HepG2 (cell line): ENCODE results near the gene PPP1R14D. TPM values are rescaled to one million over a fixed set of nuclear protein-coding genes. Genes with fewer than 3 reads are reported as not detected.

Source experiments
- ATAC-seq: fragments of 200-7000 bp; cut with Tn5 transposase; 3 replicates; pipeline ENCODE4 v1.9.1; 2020; ENCODE audit warnings: mild to moderate bottlenecking, moderate library complexity
- BruUV-seq: library from RNA; stranded (reverse); fragments of 400-500 nt; replicated peaks from 2 replicates; lab custom pipeline; 2021; lab: Mats Ljungman, UMichigan
- CTCF ChIA-PET: fragments of 300-600 bp; formaldehyde crosslinking; extraction: SDS; loops from one replicate; lab custom pipeline; 2021; ENCODE audit warnings: low total read pairs, inconsistent platforms, low intra/inter-chr PET ratio; lab: Yijun Ruan, JAX
- POLR2A ChIA-PET: fragments of 350-600 bp; sonication (Branson Sonifier 250); formaldehyde crosslinking; loops from one replicate; lab custom pipeline; 2020; ENCODE audit warnings: antibody characterized with exemption, inconsistent platforms; lab: Yijun Ruan, JAX
- DNase-seq: peaks from one replicate; pipeline ENCODE4 v3.0.0-alpha.2; 2015; ENCODE audit warnings: low spot score
- FAIRE-seq: peaks from 3 replicates; lab custom pipeline; 2011; peaks lifted over from hg19 to GRCh38; lab: Jason Lieb, UNC
- H2AFZ ChIP-seq: one replicate; pipeline ENCODE4 v1.6.1; 2011; ENCODE audit warnings: low read length, inconsistent platforms
- H3K27ac ChIP-seq: fragments of 300-600 bp; 3 replicates; pipeline ENCODE4 v1.8.0; 2011; ENCODE audit warnings: mixed run types, mild to moderate bottlenecking, mixed read lengths, low read length, inconsistent platforms; ENCODE audit not compliant: insufficient read depth; ENCODE audit errors: extremely low read length
- H3K27me3 ChIP-seq, 2 experiments: fragments of 200-600 bp in 1 of 2; 2 replicates in 1 of 2; 3 replicates in 1 of 2; pipeline versions ENCODE4 v1.6.0 to v1.8.0; 2011; ENCODE audit warnings: low read length in 2 of 2, mild to moderate bottlenecking in 2 of 2, moderate library complexity in 2 of 2, inconsistent platforms in 1 of 2; ENCODE audit not compliant: insufficient read depth in 2 of 2, control insufficient read depth in 1 of 2
- H3K36me3 ChIP-seq, 2 experiments: fragments of 200-600 bp in 1 of 2; replicated peaks in 1 of 2; 2 replicates in 1 of 2; 3 replicates in 1 of 2; pipeline versions ENCODE4 v1.5.1 to v1.8.0; 2011; ENCODE audit warnings: low read length in 2 of 2, inconsistent platforms in 1 of 2; ENCODE audit not compliant: insufficient read depth in 2 of 2, control insufficient read depth in 1 of 2
- H3K4me1 ChIP-seq: 2 replicates; pipeline ENCODE4 v1.5.1; 2012; ENCODE audit warnings: low read length, inconsistent platforms; ENCODE audit not compliant: insufficient read depth
- H3K4me2 ChIP-seq: 2 replicates; pipeline ENCODE4 v1.6.0; 2011; ENCODE audit warnings: low read depth, low read length, inconsistent platforms
- H3K4me3 ChIP-seq, 3 experiments: fragments of 200-600 bp in 1 of 3; sonication (generic), shearing (Covaris generic) in 1 of 3; replicated peaks in 1 of 3; 2 replicates each; pipeline ENCODE4 v1.5.1; 2011 to 2016; ENCODE audit warnings: low read length in 3 of 3, inconsistent platforms in 2 of 3, low read depth in 2 of 3, mild to moderate bottlenecking in 2 of 3, control low read depth in 1 of 3, mixed read lengths in 1 of 3; ENCODE audit not compliant: insufficient read depth in 1 of 3
- H3K79me2 ChIP-seq: one replicate; pipeline ENCODE4 v1.6.1; 2011; ENCODE audit warnings: low read length, inconsistent platforms; ENCODE audit not compliant: insufficient read depth
- H3K9ac ChIP-seq: 2 replicates; pipeline ENCODE4 v1.6.0; 2011; ENCODE audit warnings: mild to moderate bottlenecking, low read depth, low read length, inconsistent platforms; ENCODE audit not compliant: insufficient read depth
- H3K9me3 ChIP-seq: 2 replicates; pipeline ENCODE4 v1.5.1; 2012; ENCODE audit warnings: mild to moderate bottlenecking, low read length
- H4K20me1 ChIP-seq: 2 replicates; pipeline ENCODE4 v1.6.0; 2011; ENCODE audit warnings: inconsistent platforms, mild to moderate bottlenecking, low read length, moderate library complexity; ENCODE audit not compliant: insufficient read depth
- CREB1 ChIP-seq, 2 experiments: fragments of 450-650 bp in 1 of 2; IDR thresholded peaks; 2 replicates each; pipeline ENCODE4 v1.6.1; 2016 to 2017; ENCODE audit warnings: control low read depth in 1 of 2, mild to moderate bottlenecking in 1 of 2, missing compliant biosample characterization in 1 of 2, missing genetic modification characterization in 1 of 2
- GLMP ChIP-seq: sonication (generic); formaldehyde crosslinking; IDR thresholded peaks from 2 replicates; pipeline ENCODE4 v1.9.0; 2021; ENCODE audit warnings: missing genetic modification reagents, mild to moderate bottlenecking, borderline replicate concordance
- GMEB2 ChIP-seq: IDR thresholded peaks from 2 replicates; pipeline ENCODE4 v1.6.1; 2016; ENCODE audit warnings: missing biosample characterization, missing genetic modification reagents, low read depth
- HNRNPUL1 ChIP-seq: fragments of 200-400 bp; formaldehyde crosslinking; IDR thresholded peaks from 2 replicates; pipeline ENCODE4 v1.6.1; 2017; ENCODE audit warnings: low read depth, mild to moderate bottlenecking, low read length, moderate library complexity
- IKZF4 ChIP-seq: sonication (generic); formaldehyde crosslinking; IDR thresholded peaks from 2 replicates; pipeline ENCODE4 v1.5.1; 2020; ENCODE audit warnings: borderline replicate concordance, mild to moderate bottlenecking, low read depth, missing genetic modification reagents; ENCODE audit errors: not compliant biosample characterization
- PRDM15 ChIP-seq: sonication (generic); formaldehyde crosslinking; IDR thresholded peaks from 2 replicates; pipeline ENCODE4 v1.4.0; 2020; ENCODE audit warnings: missing genetic modification reagents
- RAD21 ChIP-seq: fragments of 450-650 bp; formaldehyde crosslinking; IDR thresholded peaks from 2 replicates; pipeline ENCODE4 v1.5.0; 2020; ENCODE audit warnings: mild to moderate bottlenecking
- SRY ChIP-seq: sonication (generic); formaldehyde crosslinking; IDR thresholded peaks from 2 replicates; pipeline ENCODE4 v1.8.0; 2022; ENCODE audit warnings: mild to moderate bottlenecking, missing genetic modification reagents
- SYNCRIP ChIP-seq: fragments of 200-400 bp; formaldehyde crosslinking; IDR thresholded peaks from 2 replicates; pipeline ENCODE4 v1.6.1; 2018; ENCODE audit warnings: mild to moderate bottlenecking, low read depth, low read length; ENCODE audit not compliant: insufficient read depth
- WGBS: methylation state at CpG from one replicate; pipeline ENCODE4 v1.1.6; 2017; ENCODE audit warnings: low lambda C conversion rate; 5-methylcytosine and 5-hydroxymethylcytosine counted together
- in situ Hi-C: cut with HindIII; loops from 2 replicates; pipeline ENCODE4 v1.10.0; 2017; ENCODE audit warnings: low pct_unique_long_range_greater_than_20kb; ENCODE audit not compliant: extremely low pct_ligation_motif_present
- intact Hi-C: fragments of 100-400 bp; cut with micrococcal nuclease; formaldehyde crosslinking; loops from one replicate; pipeline ENCODE4 v1.10.0; 2022; ENCODE audit not compliant: unreplicated experiment
- polyA plus RNA-seq, 8 experiments: library from polyadenylated mRNA; depleted of rRNA in 3 of 8; stranded (reverse) in 7 of 8; unstranded in 1 of 8; fragments of >200 nt; fragmentation: Illumina TruSeq in 4 of 8; extraction: Trizol in 4 of 8; gene quantifications; 2 replicates each; pipeline versions ENCODE4 v1.2.1 to v1.2.3, GENCODE V29; 2011 to 2016; ENCODE audit warnings: low read depth in 4 of 8, missing spikeins in 1 of 8, mixed read lengths in 1 of 8; ENCODE audit not compliant: insufficient read depth in 1 of 8
- total RNA-seq, 5 experiments: library from RNA; depleted of rRNA; stranded (reverse); fragments of >200 nt; fragmentation: Illumina TruSeq; extraction: Trizol; gene quantifications; 2 replicates each; pipeline ENCODE4 v1.2.3, GENCODE V29; 2016; ENCODE audit warnings: low read depth in 1 of 5

The PPP1R14D gene
- total and polyA plus RNA-seq, 2 of the 13 experiments (the other 11 are each of a cell fraction or from before 2014, with no cell fraction given): 0.53 to 0.55 TPM

GRCh38 chr15:40789119-40789518 lies 39.4 kb downstream of the PPP1R14D start (continued):
- no peak for TF ChIP-seq PRDM15 (CRISPR knock-in tag)
- no peak for TF ChIP-seq IKZF4 (CRISPR knock-in tag)
- TF ChIP-seq RAD21: no peak
- TF ChIP-seq SRY: no peak
- TF ChIP-seq, all 625 proteins: peak for 0

GRCh38 chr15:40787991-40788390 lies 40.5 kb downstream of the PPP1R14D start:
- intact Hi-C loops: no loop called here
- H3K79me2 ChIP-seq: peaks cover 15% of the 10 kb centered on the region
- no peak overlapping the region for H2AFZ ChIP-seq
- CTCF ChIA-PET: no interaction called here
- H3K27me3 ChIP-seq: no peaks in the 10 kb centered on the region
- H3K9me3 ChIP-seq: no peaks in the 10 kb centered on the region
- H3K4me3 ChIP-seq: no peak overlapping the region
- no peak overlapping the region for H3K27ac ChIP-seq
- H3K36me3 ChIP-seq: 0 out of 5 replicates have a peak, but pooled peaks cover 0 to 4% of the 10 kb centered on the region in 2 experiments
- no peak for ATAC-seq
- H3K9ac ChIP-seq: no peak overlapping the region
- in situ Hi-C loops: no loop called here
- POLR2A ChIA-PET: interaction anchor here (0.6 kb wide), 1 partner anchor 335 kb away, joined by 3 read pairs; no protein-coding TSS in a partner anchor
- no peaks in the 10 kb centered on the region for H4K20me1 ChIP-seq
- 85% methylated on average over 3 of the region's 6 CpGs for WGBS
- no TSS peak for BruUV-seq
- H3K4me1 ChIP-seq: peaks cover 44% of the 10 kb centered on the region
- FAIRE-seq: no peak
- no peak overlapping the region for H3K4me2 ChIP-seq
- DNase-seq: no peak
- no peak for TF ChIP-seq GMEB2 (CRISPR knock-in tag)
- no peak for TF ChIP-seq GLMP (CRISPR knock-in tag)
- no peak for TF ChIP-seq SYNCRIP
- no peak for TF ChIP-seq HNRNPUL1
- no peak for TF ChIP-seq CREB1 (IDR thresholded peaks at IDR 0.05)
- TF ChIP-seq CREB1 (CRISPR knock-in tag; IDR thresholded peaks at IDR 0.05): no peak
